Stomach (tissue), 9 donors: ENCODE results near the gene RPS24. TPM values are rescaled to one million over a fixed set of nuclear protein-coding genes. Genes with fewer than 3 reads are reported as not detected.

Experiments
- DNase-seq, 2 donors: peaks; one replicate each; pipeline versions ENCODE4 v3.0.0 to v3.0.0-alpha.2; 2013 to 2019
- H3K27ac ChIP-seq, 5 donors: fragments of 200-600 bp in 4 of 5; sonication (generic) in 4 of 5; one replicate each; pipeline ENCODE4 v1.5.1; 2013 to 2019; ENCODE audit warnings: mild to moderate bottlenecking in 1 of 5, moderate library complexity in 1 of 5
- H3K27me3 ChIP-seq, 3 donors: fragments of 200-600 bp; sonication (generic); one replicate each; pipeline ENCODE4 v1.5.1; 2017 to 2019; ENCODE audit warnings: mixed run types in 1 of 3
- H3K36me3 ChIP-seq, 4 donors: fragments of 200-600 bp; sonication (generic); 1 replicate in 3 of 4; 2 replicates in 1 of 4; pipeline ENCODE4 v1.5.1; 2016 to 2019
- H3K4me1 ChIP-seq, 4 donors: fragments of 200-600 bp; sonication (generic); one replicate each; pipeline ENCODE4 v1.5.1; 2016 to 2019
- H3K4me3 ChIP-seq, 4 donors: fragments of 200-600 bp; sonication (generic) in 3 of 4; one replicate each; pipeline ENCODE4 v1.5.1; 2016 to 2019; ENCODE audit warnings: mild to moderate bottlenecking in 1 of 4
- H3K9me3 ChIP-seq, 4 donors: fragments of 200-600 bp; sonication (generic); one replicate each; pipeline ENCODE4 v1.5.1; 2016 to 2019
- CTCF ChIP-seq, 7 experiments: fragments of 450-650 bp in 4 of 7; fragments of 200-600 bp in 3 of 7; sonication (generic) in 3 of 7; IDR thresholded peaks; one replicate each; pipeline ENCODE4 v1.5.1; 2016 to 2019; ENCODE audit warnings: antibody characterized with exemption in 7 of 7, control low read depth in 2 of 7, mild to moderate bottlenecking in 1 of 7
- EP300 ChIP-seq: sonication (generic); formaldehyde crosslinking; IDR thresholded peaks from one replicate; pipeline ENCODE4 v1.6.1; 2017; ENCODE audit warnings: antibody characterized with exemption
- POLR2A ChIP-seq, 4 donors: fragments of 450-650 bp; IDR thresholded peaks; one replicate each; pipeline ENCODE4 v1.6.1; 2016; ENCODE audit warnings: antibody characterized with exemption in 4 of 4, control low read depth in 2 of 4, mild to moderate bottlenecking in 1 of 4, moderate library complexity in 1 of 4
- POLR2AphosphoS5 ChIP-seq, 3 donors: sonication (generic); formaldehyde crosslinking; IDR thresholded peaks; one replicate each; pipeline ENCODE4 v1.6.1; 2016; ENCODE audit warnings: antibody characterized with exemption in 3 of 3
- WGBS, 5 donors: extraction: QIAGEN DNeasy Blood & Tissue Kit in 3 of 5; methylation state at CpG; one replicate each; pipeline versions ENCODE4 v1.1.5 to v1.1.7; 2013 to 2018; 5-methylcytosine and 5-hydroxymethylcytosine counted together
- intact Hi-C: fragments of 100-400 bp; cut with DNase I; formaldehyde crosslinking; loops from one replicate; pipeline ENCODE4 v1.15.1; 2023; ENCODE audit warnings: low total_unique reads
- polyA plus RNA-seq, 3 donors: library from polyadenylated mRNA; stranded (reverse); fragments of 200-250 nt; gene quantifications; one replicate each; pipeline ENCODE4 v1.2.3, GENCODE V29; 2013
- total RNA-seq, 5 donors: library from RNA; depleted of rRNA; stranded (reverse); fragments of >200 nt; gene quantifications; one replicate each; pipeline versions ENCODE4 v1.1.0 to v1.2.3, GENCODE V29; 2014 to 2016
- donor health status: healthy with polysubstance abuse.
- donor health status: Bipolar disorder and iron deficiency.
- donor health status: healthy.

RPS24 gene
- total and polyA plus RNA-seq, 8 donors, result 936 to 7,888 (median 2,768) TPM

- DNase-seq, result no peak
- no peak overlapping the region for H3K27ac ChIP-seq
- H3K4me3 ChIP-seq, result no peak overlapping the region
- intact Hi-C loops, result no loop called here
- H3K4me1 ChIP-seq, result no peaks in the 10 kb centered on the region
- TF ChIP-seq POLR2A (IDR thresholded peaks at IDR 0.05) (no peak), EP300 (no peak), CTCF (IDR thresholded peaks at IDR 0.05) (no peak), POLR2AphosphoS5 (IDR thresholded peaks at IDR 0.05) (no peak)
- 89 to 97% (median 95%) methylated on average over 6 of the region's 6 CpGs for WGBS, 5 donors
- H3K36me3 ChIP-seq, result peaks cover 69 to 100% (median 99%) of the 10 kb centered on the region in 4 donors
- H3K9me3 ChIP-seq, result no peaks in the 10 kb centered on the region
- no peaks in the 10 kb centered on the region for H3K27me3 ChIP-seq
Measured at GRCh38 chr10:78009662-78010061, 24.0 kb upstream of the RPS24 start.

- intact Hi-C loops, result no loop called here
- TF ChIP-seq POLR2A (IDR thresholded peaks at IDR 0.05) (no peak), CTCF (IDR thresholded peaks at IDR 0.05) (no peak), POLR2AphosphoS5 (IDR thresholded peaks at IDR 0.05) (no peak), EP300 (no peak)
- no peak overlapping the region for H3K4me3 ChIP-seq
- no peak overlapping the region for H3K27ac ChIP-seq
- H3K36me3 ChIP-seq, result peaks cover 69 to 100% (median 99%) of the 10 kb centered on the region in 4 donors
- WGBS, 5 donors, result 75 to 79% (median 78%) methylated on average over 7 of the region's 7 CpGs
- H3K9me3 ChIP-seq, result no peaks in the 10 kb centered on the region
- no peaks in the 10 kb centered on the region for H3K4me1 ChIP-seq
- H3K27me3 ChIP-seq, result no peaks in the 10 kb centered on the region
- DNase-seq, result no peak
Measured at GRCh38 chr10:78010278-78010677, 23.4 kb upstream of the RPS24 start.

GRCh38 chr10:78011065-78011464 lies 22.6 kb upstream of the RPS24 start:
- Histone ChIP-seq H3K9me3 (no peaks in the 10 kb centered on the region), H3K4me1 (no peaks in the 10 kb centered on the region), H3K36me3 (peaks cover 69 to 100% (median 99%) of the 10 kb centered on the region in 4 donors), H3K27me3 (no peaks in the 10 kb centered on the region), H3K4me3 (no peak overlapping the region), H3K27ac (no peak overlapping the region)
- no peak for DNase-seq
- WGBS, 5 donors, result 90 to 97% (median 94%) methylated on average over 4 of the region's 4 CpGs
- intact Hi-C loops, result no loop called here
- TF ChIP-seq POLR2AphosphoS5 (IDR thresholded peaks at IDR 0.05), result no peak
- no peak for TF ChIP-seq EP300
- no peak for TF ChIP-seq POLR2A (IDR thresholded peaks at IDR 0.05)
- TF ChIP-seq CTCF (IDR thresholded peaks at IDR 0.05), result no peak

- no peak overlapping the region for H3K4me3 ChIP-seq
- no peaks in the 10 kb centered on the region for H3K4me1 ChIP-seq
- no peaks in the 10 kb centered on the region for H3K9me3 ChIP-seq
- TF ChIP-seq POLR2A (IDR thresholded peaks at IDR 0.05), result no peak
- no peak for TF ChIP-seq EP300
- TF ChIP-seq POLR2AphosphoS5 (IDR thresholded peaks at IDR 0.05), result no peak
- TF ChIP-seq CTCF (IDR thresholded peaks at IDR 0.05), result no peak
- intact Hi-C loops, result no loop called here
- H3K36me3 ChIP-seq, result peaks cover 74 to 100% (median 100%) of the 10 kb centered on the region in 4 donors
- H3K27ac ChIP-seq, result no peak overlapping the region
- no peaks in the 10 kb centered on the region for H3K27me3 ChIP-seq
- DNase-seq, result no peak
- 58 to 88% (median 78%) methylated on average over 1 of the region's 1 CpG for WGBS, 5 donors
Measured at GRCh38 chr10:78013564-78013963, 20.1 kb upstream of the RPS24 start.
